Brain microvascular endothelial cell (primary cell): ENCODE data around the gene SLC41A3.

Experiments used
- DNase-seq: peaks from one replicate; pipeline ENCODE4 v3.0.0-alpha.2; 2020
- H3K27ac ChIP-seq: fragments of 250-450 bp; sonication (Bioruptor Pico); 2 replicates; pipeline ENCODE4 v1.5.1; 2020; ENCODE audit warnings: mild to moderate bottlenecking, moderate library complexity
- H3K27me3 ChIP-seq: fragments of 250-450 bp; sonication (Bioruptor Pico); replicated peaks from 2 replicates; pipeline ENCODE4 v1.5.1; 2020; ENCODE audit warnings: mild to moderate bottlenecking
- H3K36me3 ChIP-seq: fragments of 250-450 bp; sonication (Bioruptor Pico); replicated peaks from 2 replicates; pipeline ENCODE4 v1.5.1; 2020; ENCODE audit warnings: mild to moderate bottlenecking
- H3K4me3 ChIP-seq: 2 replicates; pipeline ENCODE4 v1.5.1; 2011; ENCODE audit warnings: low read depth, mild to moderate bottlenecking, control low read depth, low read length, moderate library complexity
- in situ Hi-C: cut with HindIII; loops from 2 replicates; pipeline ENCODE4 v1.10.0; 2017; ENCODE audit warnings: low sequenced_read_pairs, low pct_ligation_motif_present
- TF ChIP-seq, protein P1 (sequence below): IDR thresholded peaks from 2 replicates; pipeline ENCODE4 v1.5.1; 2011; ENCODE audit warnings: low read depth, mild to moderate bottlenecking, moderate library complexity, low read length, control low read depth, inconsistent platforms; ENCODE audit errors: missing control alignments

SLC41A3 gene

DNA sequence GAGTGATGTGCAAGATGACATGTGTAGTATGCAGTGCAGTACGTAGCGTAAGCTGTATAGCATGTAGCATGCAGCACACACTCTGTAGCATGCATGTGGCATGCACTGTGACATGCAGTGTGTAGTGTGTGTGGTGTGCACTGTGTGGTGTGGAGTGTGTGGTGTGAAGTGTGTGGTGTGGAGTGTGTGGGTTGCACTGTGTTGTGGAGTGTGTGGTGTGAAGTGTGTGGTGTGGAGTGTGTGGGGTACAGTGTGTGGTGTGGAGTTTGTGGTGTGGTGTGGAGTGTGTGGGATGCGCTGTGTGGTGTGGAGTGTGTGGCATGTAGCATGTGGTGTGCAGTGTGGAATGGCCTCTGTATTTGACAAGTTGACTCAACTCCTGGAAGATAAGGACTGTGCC, 75.7 kb downstream of the SLC41A3 start:
- Histone ChIP-seq H3K27ac (no peak overlapping the region), H3K36me3 (peaks cover 3% of the 10 kb centered on the region), H3K4me3 (no peak overlapping the region), H3K27me3 (no peaks in the 10 kb centered on the region)
- TF ChIP-seq, protein P1, sequence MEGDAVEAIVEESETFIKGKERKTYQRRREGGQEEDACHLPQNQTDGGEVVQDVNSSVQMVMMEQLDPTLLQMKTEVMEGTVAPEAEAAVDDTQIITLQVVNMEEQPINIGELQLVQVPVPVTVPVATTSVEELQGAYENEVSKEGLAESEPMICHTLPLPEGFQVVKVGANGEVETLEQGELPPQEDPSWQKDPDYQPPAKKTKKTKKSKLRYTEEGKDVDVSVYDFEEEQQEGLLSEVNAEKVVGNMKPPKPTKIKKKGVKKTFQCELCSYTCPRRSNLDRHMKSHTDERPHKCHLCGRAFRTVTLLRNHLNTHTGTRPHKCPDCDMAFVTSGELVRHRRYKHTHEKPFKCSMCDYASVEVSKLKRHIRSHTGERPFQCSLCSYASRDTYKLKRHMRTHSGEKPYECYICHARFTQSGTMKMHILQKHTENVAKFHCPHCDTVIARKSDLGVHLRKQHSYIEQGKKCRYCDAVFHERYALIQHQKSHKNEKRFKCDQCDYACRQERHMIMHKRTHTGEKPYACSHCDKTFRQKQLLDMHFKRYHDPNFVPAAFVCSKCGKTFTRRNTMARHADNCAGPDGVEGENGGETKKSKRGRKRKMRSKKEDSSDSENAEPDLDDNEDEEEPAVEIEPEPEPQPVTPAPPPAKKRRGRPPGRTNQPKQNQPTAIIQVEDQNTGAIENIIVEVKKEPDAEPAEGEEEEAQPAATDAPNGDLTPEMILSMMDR = no peak
- DNase-seq = no peak
- in situ Hi-C loops = no loop called here

DNA sequence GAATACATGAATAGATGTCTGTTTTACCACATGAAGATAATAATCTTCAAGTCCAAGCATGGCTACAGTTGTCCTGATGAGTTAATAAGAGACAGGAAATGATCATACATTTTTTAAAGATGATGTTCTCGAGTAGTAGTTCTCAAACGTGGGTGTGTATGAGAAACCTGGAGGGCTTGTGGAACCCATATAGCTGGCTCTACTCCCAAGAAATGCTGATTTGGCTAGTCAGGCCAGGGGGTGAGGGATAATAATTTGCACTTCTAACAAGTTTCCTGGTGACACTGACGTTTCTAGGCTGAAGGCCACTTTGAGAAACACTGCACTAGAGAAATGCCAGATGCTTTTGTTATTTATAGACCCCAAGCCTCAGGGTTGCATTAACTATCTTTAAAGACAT, 78.0 kb downstream of the SLC41A3 start:
- TF ChIP-seq, protein P1 = no peak
- H3K36me3 ChIP-seq = peaks cover 3% of the 10 kb centered on the region
- DNase-seq = peak; percentile 46
- H3K27me3 ChIP-seq = no peaks in the 10 kb centered on the region
- H3K4me3 ChIP-seq = no peak overlapping the region
- H3K27ac ChIP-seq = no peak overlapping the region
- in situ Hi-C loops = no loop called here

DNA sequence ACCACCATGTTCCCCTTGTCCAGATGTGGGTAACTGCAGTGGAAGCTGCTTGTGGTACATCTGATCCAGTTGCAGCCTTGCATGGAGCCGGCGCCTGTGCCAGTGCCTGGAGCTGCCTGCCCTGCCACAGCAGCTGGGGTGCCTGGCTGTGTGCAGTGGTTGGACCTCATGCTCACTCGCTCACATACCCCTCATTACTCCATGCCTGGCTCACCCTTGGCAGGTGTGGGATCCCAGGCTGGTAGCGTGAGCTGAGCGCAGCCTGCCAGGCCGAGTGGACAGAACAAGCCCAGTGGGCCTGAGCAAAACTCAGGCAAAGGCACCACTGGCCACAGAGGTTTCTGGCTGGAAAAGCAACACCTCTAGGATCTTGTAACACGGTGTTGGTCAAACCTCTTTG, 79.2 kb downstream of the SLC41A3 start:
- Histone ChIP-seq H3K27me3 (no peaks in the 10 kb centered on the region), H3K27ac (no peak overlapping the region), H3K4me3 (no peak overlapping the region), H3K36me3 (peaks cover 3% of the 10 kb centered on the region)
- DNase-seq = no peak
- TF ChIP-seq, protein P1 = no peak
- in situ Hi-C loops = no loop called here

DNA sequence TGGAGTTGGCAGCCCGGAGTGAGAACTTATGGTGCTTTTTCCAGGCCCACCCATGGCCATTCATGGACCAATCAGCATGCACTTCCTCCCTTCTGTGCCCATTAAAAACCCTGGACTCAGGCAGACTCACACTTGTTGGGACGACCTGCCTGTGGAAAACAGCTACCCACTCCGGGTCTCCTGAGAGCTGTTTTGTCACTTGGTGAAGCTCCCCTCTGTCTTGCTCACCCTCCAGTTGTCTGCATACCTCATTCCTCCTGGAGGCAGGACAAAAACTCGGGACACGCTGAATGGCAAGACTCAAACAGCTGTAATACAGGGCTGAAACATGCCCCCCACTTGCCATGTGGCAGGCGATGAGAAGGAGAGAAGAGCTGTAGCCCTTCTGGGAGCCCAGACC, 79.7 kb downstream of the SLC41A3 start:
- DNase-seq = no peak
- Histone ChIP-seq H3K36me3 (peaks cover 3% of the 10 kb centered on the region), H3K27me3 (no peaks in the 10 kb centered on the region), H3K4me3 (no peak overlapping the region), H3K27ac (no peak overlapping the region)
- in situ Hi-C loops = no loop called here
- TF ChIP-seq, protein P1 = no peak

DNA sequence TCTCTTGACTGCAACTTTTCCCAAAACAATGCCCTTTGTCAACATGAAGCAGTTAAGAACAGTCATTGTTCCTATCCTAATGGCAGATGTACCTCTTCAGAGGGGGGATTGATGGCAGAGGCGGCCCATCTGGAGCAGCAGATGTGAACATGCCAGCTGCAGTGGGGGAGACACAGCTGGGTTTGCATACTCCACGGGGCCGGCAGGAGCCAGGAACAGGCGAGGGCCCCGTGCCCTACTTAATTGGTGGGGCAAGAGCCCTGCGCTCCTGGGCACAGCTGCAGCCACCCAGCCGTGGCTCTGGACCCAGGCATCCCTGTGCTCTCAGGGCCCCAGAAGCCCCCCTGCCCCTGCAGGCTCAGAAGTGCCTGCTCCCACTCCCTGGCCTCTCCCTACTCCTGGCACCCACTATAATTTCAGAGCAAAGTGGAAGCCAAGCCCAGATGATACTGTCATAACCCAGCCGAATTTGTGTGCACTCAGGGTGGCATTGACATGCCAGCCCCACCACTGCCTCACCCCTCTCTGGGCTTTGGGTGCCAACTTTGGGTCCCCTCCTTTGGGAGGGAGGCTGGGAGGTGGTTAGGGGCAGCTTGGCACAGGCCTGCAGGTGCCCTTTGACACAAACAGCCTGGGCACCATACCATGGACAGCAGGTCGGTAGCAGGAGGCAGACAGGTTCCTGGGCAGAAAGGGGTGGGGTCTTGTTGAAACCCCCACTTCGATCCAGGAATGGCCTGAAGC, 80.3 kb downstream of the SLC41A3 start:
- in situ Hi-C loops = no loop called here

More for the DNA sequence above, 80.3 kb downstream of the SLC41A3 start:
- H3K36me3 ChIP-seq = peaks cover 3% of the 10 kb centered on the region
- TF ChIP-seq, protein P1 = no peak
- H3K4me3 ChIP-seq = no peak overlapping the region
- no peak for DNase-seq
- no peaks in the 10 kb centered on the region for H3K27me3 ChIP-seq
- H3K27ac ChIP-seq = no peak overlapping the region
